ENCODE data around the gene PRKCE. TPM values are rescaled to one million over a fixed set of nuclear protein-coding genes. Genes with fewer than 3 reads are reported as not detected.

The PRKCE gene
- total RNA-seq, 4 donors from 2014 or later: 10.9 to 19.6 (median 14.9) TPM

GRCh38 chr2:46106690-46107089, 455.2 kb downstream of the PRKCE start:
- TF ChIP-seq CTCF (IDR thresholded peaks at IDR 0.05; ENCODE audit: low read depth): no peak

GRCh38 chr2:46114996-46115395, 463.5 kb downstream of the PRKCE start:
- TF ChIP-seq CTCF (IDR thresholded peaks at IDR 0.05; ENCODE audit: low read depth): no peak

GRCh38 chr2:46116150-46116549, 464.7 kb downstream of the PRKCE start:
- TF ChIP-seq CTCF (IDR thresholded peaks at IDR 0.05; ENCODE audit: low read depth): no peak

GRCh38 chr2:46116553-46116991, 465.1 kb downstream of the PRKCE start:
- no peak for TF ChIP-seq CTCF (IDR thresholded peaks at IDR 0.05; ENCODE audit: low read depth)

- no peak for TF ChIP-seq CTCF (IDR thresholded peaks at IDR 0.05; ENCODE audit: low read depth)
These were observed 465.9 kb downstream of the PRKCE start for GRCh38 chr2:46117379-46117778.

GRCh38 chr2:46117994-46118393, 466.5 kb downstream of the PRKCE start:
- TF ChIP-seq CTCF (IDR thresholded peaks at IDR 0.05; ENCODE audit: low read depth): no peak

GRCh38 chr2:46118656-46119371, 467.3 kb downstream of the PRKCE start:
- no peak for TF ChIP-seq CTCF (IDR thresholded peaks at IDR 0.05; ENCODE audit: low read depth)
